ENCODE results near the gene GRIK4.

DNA sequence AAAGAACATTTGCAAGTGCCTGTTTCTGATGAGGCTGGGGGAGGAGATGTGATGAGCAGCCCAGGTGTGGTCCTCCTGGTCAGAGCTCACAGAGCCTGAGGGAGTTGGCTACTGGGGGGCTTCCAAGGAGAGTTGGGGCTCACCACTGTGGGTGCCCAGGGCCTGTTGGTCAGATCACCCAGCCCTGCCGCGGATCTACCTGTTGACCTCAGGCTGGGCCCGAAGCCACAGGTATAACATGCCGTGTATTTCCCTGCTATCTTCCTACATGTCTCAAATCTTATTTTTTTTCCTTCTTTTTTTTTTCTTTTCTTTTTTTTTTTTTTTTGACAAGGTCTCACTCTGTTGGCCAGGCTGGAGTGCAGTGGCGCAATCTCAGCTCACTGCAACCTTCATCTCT lies 312.7 kb downstream of the GRIK4 start:
- no peak for TF ChIP-seq EZH2 (IDR thresholded peaks at IDR 0.05; ENCODE audit: borderline replicate concordance, low read length)
- TF ChIP-seq, protein P1, sequence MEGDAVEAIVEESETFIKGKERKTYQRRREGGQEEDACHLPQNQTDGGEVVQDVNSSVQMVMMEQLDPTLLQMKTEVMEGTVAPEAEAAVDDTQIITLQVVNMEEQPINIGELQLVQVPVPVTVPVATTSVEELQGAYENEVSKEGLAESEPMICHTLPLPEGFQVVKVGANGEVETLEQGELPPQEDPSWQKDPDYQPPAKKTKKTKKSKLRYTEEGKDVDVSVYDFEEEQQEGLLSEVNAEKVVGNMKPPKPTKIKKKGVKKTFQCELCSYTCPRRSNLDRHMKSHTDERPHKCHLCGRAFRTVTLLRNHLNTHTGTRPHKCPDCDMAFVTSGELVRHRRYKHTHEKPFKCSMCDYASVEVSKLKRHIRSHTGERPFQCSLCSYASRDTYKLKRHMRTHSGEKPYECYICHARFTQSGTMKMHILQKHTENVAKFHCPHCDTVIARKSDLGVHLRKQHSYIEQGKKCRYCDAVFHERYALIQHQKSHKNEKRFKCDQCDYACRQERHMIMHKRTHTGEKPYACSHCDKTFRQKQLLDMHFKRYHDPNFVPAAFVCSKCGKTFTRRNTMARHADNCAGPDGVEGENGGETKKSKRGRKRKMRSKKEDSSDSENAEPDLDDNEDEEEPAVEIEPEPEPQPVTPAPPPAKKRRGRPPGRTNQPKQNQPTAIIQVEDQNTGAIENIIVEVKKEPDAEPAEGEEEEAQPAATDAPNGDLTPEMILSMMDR (conservative IDR thresholded peaks at IDR 0.05 in 1 of 2, IDR thresholded peaks at IDR 0.05 in 1 of 2; ENCODE audit: extremely low read depth in 1 of 2, insufficient read depth in 1 of 2, low read depth in 1 of 2, low read length in 2 of 2): no peak

All from mammary epithelial cell (primary cell).